ENCODE results near the gene SPX.

SPX gene

DNA sequence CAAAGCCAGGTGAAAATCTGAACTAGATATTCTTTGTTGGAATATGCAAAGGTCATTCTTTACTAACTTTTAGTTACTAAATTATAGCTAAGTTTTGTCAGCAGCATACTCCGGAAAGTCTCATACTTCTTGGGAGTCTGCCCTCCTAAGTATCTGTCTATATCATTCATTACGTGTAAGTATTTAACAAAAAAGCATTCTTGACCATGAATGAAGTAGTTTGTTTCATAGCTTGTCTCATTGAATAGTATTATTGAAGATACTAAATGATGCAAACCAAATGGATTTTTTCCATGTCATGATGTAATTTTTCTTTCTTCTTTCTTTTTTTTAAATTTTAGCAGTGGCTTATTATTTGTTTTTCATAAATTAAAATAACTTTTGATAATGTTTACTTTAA, 9.8 kb upstream of the SPX start:
- H3K4me3 ChIP-seq (ENCODE audit: low read depth, low read length) = no peak overlapping the region
- TF ChIP-seq, protein P1, sequence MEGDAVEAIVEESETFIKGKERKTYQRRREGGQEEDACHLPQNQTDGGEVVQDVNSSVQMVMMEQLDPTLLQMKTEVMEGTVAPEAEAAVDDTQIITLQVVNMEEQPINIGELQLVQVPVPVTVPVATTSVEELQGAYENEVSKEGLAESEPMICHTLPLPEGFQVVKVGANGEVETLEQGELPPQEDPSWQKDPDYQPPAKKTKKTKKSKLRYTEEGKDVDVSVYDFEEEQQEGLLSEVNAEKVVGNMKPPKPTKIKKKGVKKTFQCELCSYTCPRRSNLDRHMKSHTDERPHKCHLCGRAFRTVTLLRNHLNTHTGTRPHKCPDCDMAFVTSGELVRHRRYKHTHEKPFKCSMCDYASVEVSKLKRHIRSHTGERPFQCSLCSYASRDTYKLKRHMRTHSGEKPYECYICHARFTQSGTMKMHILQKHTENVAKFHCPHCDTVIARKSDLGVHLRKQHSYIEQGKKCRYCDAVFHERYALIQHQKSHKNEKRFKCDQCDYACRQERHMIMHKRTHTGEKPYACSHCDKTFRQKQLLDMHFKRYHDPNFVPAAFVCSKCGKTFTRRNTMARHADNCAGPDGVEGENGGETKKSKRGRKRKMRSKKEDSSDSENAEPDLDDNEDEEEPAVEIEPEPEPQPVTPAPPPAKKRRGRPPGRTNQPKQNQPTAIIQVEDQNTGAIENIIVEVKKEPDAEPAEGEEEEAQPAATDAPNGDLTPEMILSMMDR (IDR thresholded peaks at IDR 0.05; ENCODE audit: borderline replicate concordance, insufficient read depth, low read depth, low read length) = no peak

DNA sequence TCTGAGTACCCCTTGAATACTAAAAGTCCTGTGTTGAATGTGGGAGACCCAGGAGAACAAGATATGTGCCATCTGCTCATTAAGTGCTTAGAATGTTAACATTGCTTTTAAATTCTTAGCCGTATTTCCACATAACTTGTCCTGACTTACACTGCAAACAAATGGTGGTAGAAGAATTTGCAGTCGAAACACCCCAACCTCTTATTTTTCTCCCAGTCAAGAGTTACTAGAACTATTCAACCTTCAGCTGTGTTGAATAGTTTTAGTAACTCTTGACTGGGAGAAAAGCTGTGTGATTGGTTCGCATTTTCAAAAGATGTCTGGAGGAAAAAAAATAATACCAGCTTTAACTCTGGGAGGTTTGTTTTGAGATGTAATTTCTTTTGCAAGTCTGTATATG, 7.6 kb upstream of the SPX start:
- no peak overlapping the region for H3K4me3 ChIP-seq (ENCODE audit: low read depth, low read length)
- TF ChIP-seq, protein P1 (IDR thresholded peaks at IDR 0.05; ENCODE audit: borderline replicate concordance, insufficient read depth, low read depth, low read length) = no peak

DNA sequence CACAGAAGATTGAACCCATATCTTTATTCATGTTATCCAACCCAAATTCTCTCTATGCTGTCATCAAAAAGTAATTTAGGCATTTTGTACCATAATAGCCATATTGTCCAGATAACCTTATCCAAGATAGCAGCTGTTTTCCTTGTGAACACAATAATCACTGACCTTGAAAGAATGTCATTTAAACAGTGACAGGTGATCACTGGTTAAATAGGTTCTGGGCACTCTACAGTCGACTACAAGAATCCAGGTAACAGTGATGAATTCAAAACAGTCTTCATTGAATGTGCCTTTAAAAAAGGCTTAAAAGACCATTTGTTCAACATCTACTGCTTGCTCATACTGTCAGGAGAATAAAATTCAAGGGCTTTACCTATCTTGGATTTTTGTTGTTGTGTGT, 4.6 kb upstream of the SPX start:
- no peak overlapping the region for H3K4me3 ChIP-seq (ENCODE audit: low read depth, low read length)
- TF ChIP-seq, protein P1 (IDR thresholded peaks at IDR 0.05; ENCODE audit: borderline replicate concordance, insufficient read depth, low read depth, low read length) = no peak

DNA sequence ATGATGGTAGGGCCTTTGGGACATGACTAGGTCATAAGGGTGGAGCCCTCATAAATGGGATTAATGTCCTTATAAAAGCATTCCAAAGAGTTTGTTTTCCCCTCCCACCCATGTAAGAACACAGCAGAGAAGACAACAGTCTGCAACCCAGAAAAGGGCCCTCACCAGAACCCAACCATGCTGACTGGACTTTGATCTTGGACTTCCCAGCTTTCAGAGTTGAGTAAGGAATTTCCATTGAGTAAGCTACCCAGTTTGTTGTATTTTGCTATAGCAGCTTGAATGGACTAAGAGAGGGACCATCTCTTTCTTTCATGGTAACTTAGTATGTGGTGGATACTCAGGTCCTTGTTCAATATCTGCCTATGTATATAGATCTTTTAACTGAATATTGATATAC, 2.9 kb upstream of the SPX start:
- TF ChIP-seq, protein P1 (IDR thresholded peaks at IDR 0.05; ENCODE audit: borderline replicate concordance, insufficient read depth, low read depth, low read length) = no peak
- no peak overlapping the region for H3K4me3 ChIP-seq (ENCODE audit: low read depth, low read length)

DNA sequence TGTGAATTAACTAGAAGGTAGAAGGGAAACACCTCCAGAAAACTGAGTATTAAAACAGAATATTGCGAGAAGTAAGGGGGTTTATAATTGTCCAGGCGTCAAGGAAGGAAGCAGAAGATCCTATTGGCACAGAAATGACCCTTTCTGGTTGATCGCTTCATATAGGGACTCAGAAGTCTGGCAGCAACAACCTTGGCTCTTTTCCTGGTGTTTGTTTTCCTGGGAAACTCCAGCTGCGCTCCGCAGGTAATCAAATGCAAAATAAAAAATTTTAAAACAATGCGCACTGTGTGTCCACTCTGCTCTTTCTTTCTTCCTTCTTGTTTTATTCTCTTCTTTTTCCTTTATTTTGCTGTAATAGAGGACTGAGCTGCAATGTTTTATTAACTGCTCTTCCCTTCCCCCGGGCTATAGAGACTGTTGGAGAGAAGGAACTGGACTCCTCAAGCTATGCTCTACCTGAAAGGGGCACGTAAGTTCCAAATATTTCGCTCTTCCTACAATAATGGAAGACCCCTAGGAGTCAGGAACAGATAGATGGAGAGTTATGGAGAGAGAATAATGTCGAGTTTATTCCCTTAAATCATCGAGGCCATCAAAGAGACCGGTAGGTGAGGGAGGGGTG, 737 bp downstream of the SPX start:
- TF ChIP-seq, protein P1 (IDR thresholded peaks at IDR 0.05; ENCODE audit: borderline replicate concordance, insufficient read depth, low read depth, low read length) = no peak
- no peak overlapping the region for H3K4me3 ChIP-seq (ENCODE audit: low read depth, low read length)

DNA sequence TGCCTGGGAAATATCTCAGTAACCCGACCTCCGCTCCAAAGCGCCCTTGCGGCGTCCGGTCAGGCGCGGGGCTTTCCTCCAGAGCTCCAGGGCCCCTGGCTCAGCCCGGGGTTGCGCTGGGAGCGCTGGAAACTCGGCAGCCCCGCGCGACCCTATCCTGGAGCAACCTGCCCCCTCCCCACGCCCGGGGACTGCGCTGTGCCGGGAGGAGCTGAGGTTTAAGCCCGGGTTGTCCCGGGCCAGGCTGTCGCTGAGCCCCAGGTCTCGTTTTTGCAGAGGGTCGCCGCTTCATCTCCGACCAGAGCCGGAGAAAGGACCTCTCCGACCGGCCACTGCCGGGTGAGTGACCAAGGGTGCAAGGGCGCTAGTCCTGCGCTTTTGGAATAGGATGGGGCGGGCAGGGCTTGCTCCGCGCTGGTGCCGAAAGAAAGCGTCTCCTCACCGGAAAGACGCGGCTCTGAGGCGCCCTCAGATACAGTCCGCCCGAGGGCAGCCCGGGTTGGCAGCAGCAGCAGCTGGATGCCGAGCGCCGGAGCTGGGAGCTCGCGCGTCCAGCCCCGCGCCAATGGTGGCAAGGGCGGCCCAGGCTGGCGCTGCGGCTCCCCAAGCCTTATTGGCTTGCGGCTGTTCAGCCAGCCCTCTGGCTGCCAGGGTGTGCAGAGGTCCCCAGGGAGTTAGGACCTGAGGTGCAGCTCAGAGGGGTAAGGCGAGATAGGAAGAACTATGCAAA, 1.5 kb downstream of the SPX start:
- TF ChIP-seq, protein P1 (IDR thresholded peaks at IDR 0.05; ENCODE audit: borderline replicate concordance, insufficient read depth, low read depth, low read length) = no peak
- H3K4me3 ChIP-seq (ENCODE audit: low read depth, low read length) = peak overlapping the region; percentile 51

DNA sequence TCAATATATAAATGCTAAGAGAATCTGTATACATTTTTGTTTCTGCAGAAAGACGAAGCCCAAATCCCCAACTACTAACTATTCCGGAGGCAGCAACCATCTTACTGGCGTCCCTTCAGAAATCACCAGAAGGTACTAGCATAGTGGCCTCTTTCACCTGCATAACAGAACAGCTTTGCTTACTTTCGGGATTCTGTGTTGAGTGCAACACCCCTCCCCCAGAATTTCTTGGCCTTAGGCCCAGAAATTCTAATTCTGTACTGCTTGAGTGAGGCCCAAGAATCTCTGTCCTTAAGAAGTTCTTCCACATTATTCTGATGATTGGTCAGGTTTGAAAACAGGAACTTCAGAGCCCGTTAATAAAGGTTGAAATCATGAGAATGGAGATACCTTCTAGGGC, 2.9 kb downstream of the SPX start:
- H3K4me3 ChIP-seq (ENCODE audit: low read depth, low read length) = no peak overlapping the region
- TF ChIP-seq, protein P1 (IDR thresholded peaks at IDR 0.05; ENCODE audit: borderline replicate concordance, insufficient read depth, low read depth, low read length) = no peak

Data from GM12875 (cell line).